ENCODE measurements around the gene PGBD5. TPM values are rescaled to one million over a fixed set of nuclear protein-coding genes. Genes with fewer than 3 reads are reported as not detected.

PGBD5 gene
- total and polyA plus RNA-seq, 2 of the 13 experiments (the other 11 are each of a cell fraction or from before 2014, with no cell fraction given), result 0.04 to 0.13 TPM

GRCh38 chr1:230348386-230349019, 77.6 kb downstream of the PGBD5 start:
- no peak overlapping the region for H3K27ac ChIP-seq (ENCODE audit: extremely low read length, insufficient read depth, low read length)
- in situ Hi-C loops (cut with HindIII; ENCODE audit: extremely low pct_ligation_motif_present, low pct_unique_long_range_greater_than_20kb) (no loop called here), intact Hi-C loops (cut with micrococcal nuclease; ENCODE audit: unreplicated experiment) (no loop called here)
- H3K79me2 ChIP-seq (ENCODE audit: insufficient read depth, low read length), result no peaks in the 10 kb centered on the region
- H3K4me2 ChIP-seq (ENCODE audit: low read depth, low read length), result no peak overlapping the region
- CTCF ChIA-PET (ENCODE audit: low intra/inter-chr PET ratio, low total read pairs), result no interaction called here
- POLR2A ChIA-PET, result no interaction called here
- no peaks in the 10 kb centered on the region for H3K9me3 ChIP-seq (ENCODE audit: low read length)
- H2AFZ ChIP-seq (ENCODE audit: low read length), result no peak overlapping the region
- H3K4me3 ChIP-seq (replicated peaks in 1 of 3; ENCODE audit: insufficient read depth in 1 of 3, low read depth in 2 of 3, low read length in 3 of 3), result no peak overlapping the region
- no peaks in the 10 kb centered on the region for H3K36me3 ChIP-seq (replicated peaks in 1 of 2; ENCODE audit: control insufficient read depth in 1 of 2, insufficient read depth in 2 of 2, low read length in 2 of 2)
- FAIRE-seq (no peak), ATAC-seq (no peak), DNase-seq (ENCODE audit: low spot score) (no peak)
- WGBS (ENCODE audit: low lambda C conversion rate), result 37% methylated on average over 6 of the region's 9 CpGs
- no peaks in the 10 kb centered on the region for H4K20me1 ChIP-seq (ENCODE audit: insufficient read depth, low read length)
- no TSS peak for BruUV-seq (replicated peaks)
- no peak overlapping the region for H3K9ac ChIP-seq (ENCODE audit: insufficient read depth, low read depth, low read length)
- TF ChIP-seq ZNF44 (CRISPR knock-in tag; IDR thresholded peaks at IDR 0.05) (no peak), RELA (CRISPR knock-in tag; IDR thresholded peaks at IDR 0.05) (no peak), ZNF232 (CRISPR knock-in tag; IDR thresholded peaks at IDR 0.05; ENCODE audit: borderline replicate concordance) (no peak), PCBP2 (optimal IDR thresholded peaks at IDR 0.05; ENCODE audit: low read depth, low read length, poor library complexity, severe bottlenecking) (no peak), ZNF564 (CRISPR knock-in tag; IDR thresholded peaks at IDR 0.05) (no peak), ZBTB44 (CRISPR knock-in tag; IDR thresholded peaks at IDR 0.05) (no peak), ZNF562 (CRISPR knock-in tag; IDR thresholded peaks at IDR 0.05; ENCODE audit: borderline replicate concordance) (no peak)
- no peaks in the 10 kb centered on the region for H3K4me1 ChIP-seq (ENCODE audit: insufficient read depth, low read length)
- peaks cover 0 to 11% of the 10 kb centered on the region in 2 experiments; a peak in 2 of 5 replicates for H3K27me3 ChIP-seq (ENCODE audit: control insufficient read depth in 1 of 2, insufficient read depth in 2 of 2, low read length in 2 of 2)

- Histone ChIP-seq H3K9me3 (ENCODE audit: low read length) (no peaks in the 10 kb centered on the region), H3K27me3 (ENCODE audit: control insufficient read depth in 1 of 2, insufficient read depth in 2 of 2, low read length in 2 of 2) (peaks cover 0 to 8% of the 10 kb centered on the region in 2 experiments; a peak in 2 of 5 replicates), H3K4me3 (replicated peaks in 1 of 3; ENCODE audit: insufficient read depth in 1 of 3, low read depth in 2 of 3, low read length in 3 of 3) (no peak overlapping the region), H2AFZ (ENCODE audit: low read length) (no peak overlapping the region), H3K36me3 (replicated peaks in 1 of 2; ENCODE audit: control insufficient read depth in 1 of 2, insufficient read depth in 2 of 2, low read length in 2 of 2) (no peaks in the 10 kb centered on the region), H3K4me1 (ENCODE audit: insufficient read depth, low read length) (no peaks in the 10 kb centered on the region), H3K9ac (ENCODE audit: insufficient read depth, low read depth, low read length) (no peak overlapping the region), H3K79me2 (ENCODE audit: insufficient read depth, low read length) (no peaks in the 10 kb centered on the region), H3K4me2 (ENCODE audit: low read depth, low read length) (no peak overlapping the region), H3K27ac (ENCODE audit: extremely low read length, insufficient read depth, low read length) (no peak overlapping the region), H4K20me1 (ENCODE audit: insufficient read depth, low read length) (no peaks in the 10 kb centered on the region)
- ATAC-seq, result no peak
- FAIRE-seq, result no peak
- WGBS (ENCODE audit: low lambda C conversion rate), result 62% methylated on average over 6 of the region's 7 CpGs
- POLR2A ChIA-PET, result no interaction called here
- intact Hi-C loops (cut with micrococcal nuclease; ENCODE audit: unreplicated experiment) (no loop called here), in situ Hi-C loops (cut with HindIII; ENCODE audit: extremely low pct_ligation_motif_present, low pct_unique_long_range_greater_than_20kb) (no loop called here)
- TF ChIP-seq ZNF550 (CRISPR knock-in tag; IDR thresholded peaks at IDR 0.05; ENCODE audit: borderline replicate concordance) (no peak), TCF7 (IDR thresholded peaks at IDR 0.05; ENCODE audit: low read depth) (no peak), CTCF (CRISPR knock-in tag; IDR thresholded peaks at IDR 0.05) (no peak), ZNF710 (CRISPR knock-in tag; IDR thresholded peaks at IDR 0.05; ENCODE audit: borderline replicate concordance) (no peak), ZNF3 (CRISPR knock-in tag; IDR thresholded peaks at IDR 0.05) (no peak)
- CTCF ChIA-PET (ENCODE audit: low intra/inter-chr PET ratio, low total read pairs), result no interaction called here
- no peak for DNase-seq (ENCODE audit: low spot score)
- BruUV-seq (replicated peaks), result no TSS peak
Measured at GRCh38 chr1:230347896-230348295, 78.2 kb downstream of the PGBD5 start.
